Panc1 (cell line): ENCODE measurements around the gene LEPROT.

Source experiments
- CTCF ChIP-seq: fragments of 450-650 bp; IDR thresholded peaks from 2 replicates; pipeline ENCODE4 v1.5.1; 2017; ENCODE audit warnings: mild to moderate bottlenecking
- POLR2AphosphoS5 ChIP-seq: IDR thresholded peaks from 2 replicates; pipeline ENCODE4 v1.6.1; 2012; ENCODE audit warnings: mild to moderate bottlenecking, low read depth, low read length, moderate library complexity
- REST ChIP-seq, 2 experiments: IDR thresholded peaks; 2 replicates each; pipeline ENCODE4 v1.6.1; 2011 to 2012; ENCODE audit warnings: low read depth in 2 of 2, control low read depth in 1 of 2, low read length in 1 of 2, mild to moderate bottlenecking in 1 of 2, moderate library complexity in 1 of 2; ENCODE audit not compliant: insufficient read depth in 1 of 2
- SIN3A ChIP-seq: IDR thresholded peaks from 2 replicates; pipeline ENCODE4 v1.6.1; 2012; ENCODE audit warnings: low read depth, mild to moderate bottlenecking, low read length, moderate library complexity, borderline replicate concordance; ENCODE audit not compliant: insufficient read depth
- TCF7L2 ChIP-seq: IDR thresholded peaks from 2 replicates; pipeline ENCODE4 v1.6.1; 2011; ENCODE audit warnings: mild to moderate bottlenecking, low read depth, low read length, inconsistent platforms

- no peak for TF ChIP-seq CTCF
- no peak for TF ChIP-seq TCF7L2
- TF ChIP-seq POLR2AphosphoS5: no peak
- TF ChIP-seq REST (IDR thresholded peaks at IDR 0.05; ENCODE audit: insufficient read depth in 1 of 2, low read depth in 2 of 2, low read length in 1 of 2): no peak
- TF ChIP-seq SIN3A: no peak
Observed at GRCh38 chr1:65386439-65386838, 34.0 kb upstream of the LEPROT start.
